ENCODE data around the gene CMYA5.
A peak's percentile ranks its signal among the peaks of the same experiment; 100 is the strongest.

CMYA5 gene

DNA sequence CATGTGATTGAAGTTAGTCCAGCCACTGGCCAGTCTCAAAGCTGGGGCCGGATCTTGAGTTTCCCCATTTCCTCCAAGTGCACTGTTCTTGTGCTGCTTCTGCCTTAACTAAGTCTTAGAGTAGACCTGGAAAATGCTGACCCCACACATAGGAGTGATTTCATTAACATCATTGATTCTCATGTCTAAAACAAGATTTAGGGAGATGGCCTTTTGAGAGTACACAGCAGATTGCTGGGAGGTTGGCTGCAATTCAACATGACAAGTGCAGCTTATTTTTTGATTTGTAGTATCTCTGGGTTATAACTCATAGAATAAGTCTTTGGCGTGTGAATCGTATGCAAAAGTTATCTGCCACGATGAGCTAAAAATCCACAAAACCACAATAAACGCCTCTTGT lies 131.0 kb downstream of the CMYA5 start:
- H3K9me3 ChIP-seq (ENCODE audit: control extremely low read depth in 1 of 5, control insufficient read depth in 4 of 5, insufficient read depth in 2 of 5, low read depth in 1 of 5, low read length in 4 of 5): peaks cover 0 to 4% (median 0%) of the 10 kb centered on the region in 5 experiments
- no peak overlapping the region for H3K27ac ChIP-seq (ENCODE audit: insufficient read depth in 1 of 2, low read depth in 1 of 2, low read length in 2 of 2, poor library complexity in 1 of 2, severe bottlenecking in 2 of 2)
- WGBS (ENCODE audit: insufficient coverage): 100% methylated on average over 3 of the region's 5 CpGs
- no peak for DNase-seq
- H3K4me3 ChIP-seq (ENCODE audit: control insufficient read depth in 1 of 7, extremely low read depth in 1 of 7, insufficient read depth in 4 of 7, low read depth in 2 of 7, low read length in 6 of 7): no peak overlapping the region
- no peaks in the 10 kb centered on the region for H3K4me1 ChIP-seq (ENCODE audit: control extremely low read depth in 1 of 4, control insufficient read depth in 4 of 4, insufficient read depth in 4 of 4, low read length in 3 of 4)
- CTCF ChIA-PET: no interaction called here
- H3K27me3 ChIP-seq (replicated peaks in 2 of 5; ENCODE audit: control insufficient read depth in 4 of 5, insufficient read depth in 5 of 5, low read length in 4 of 5): peaks cover 0 to 2% (median 0%) of the 10 kb centered on the region in 5 experiments
- POLR2A ChIA-PET: no interaction called here
- H3K36me3 ChIP-seq (ENCODE audit: control insufficient read depth in 4 of 4, insufficient read depth in 4 of 4, low read length in 3 of 4): no peaks in the 10 kb centered on the region

GRCh38 chr5:79824444-79824843 lies 134.8 kb downstream of the CMYA5 start:
- Histone ChIP-seq H3K27me3 (replicated peaks in 2 of 5; ENCODE audit: control insufficient read depth in 4 of 5, insufficient read depth in 5 of 5, low read length in 4 of 5) (peaks cover 0 to 3% (median 0%) of the 10 kb centered on the region in 5 experiments), H3K9me3 (ENCODE audit: control extremely low read depth in 1 of 5, control insufficient read depth in 4 of 5, insufficient read depth in 2 of 5, low read depth in 1 of 5, low read length in 4 of 5) (no peaks in the 10 kb centered on the region), H3K4me1 (ENCODE audit: control extremely low read depth in 1 of 4, control insufficient read depth in 4 of 4, insufficient read depth in 4 of 4, low read length in 3 of 4) (no peaks in the 10 kb centered on the region), H3K4me3 (ENCODE audit: control insufficient read depth in 1 of 7, extremely low read depth in 1 of 7, insufficient read depth in 4 of 7, low read depth in 2 of 7, low read length in 6 of 7) (no peak overlapping the region), H3K36me3 (ENCODE audit: control insufficient read depth in 4 of 4, insufficient read depth in 4 of 4, low read length in 3 of 4) (no peaks in the 10 kb centered on the region), H3K27ac (ENCODE audit: insufficient read depth in 1 of 2, low read depth in 1 of 2, low read length in 2 of 2, poor library complexity in 1 of 2, severe bottlenecking in 2 of 2) (no peak overlapping the region)
- POLR2A ChIA-PET: interaction anchor here (0.7 kb wide), 1 partner anchor 50 kb away, joined by 3 read pairs; no protein-coding TSS in a partner anchor
- WGBS (ENCODE audit: insufficient coverage): 94% methylated on average over 2 of the region's 2 CpGs
- CTCF ChIA-PET: no interaction called here
- DNase-seq: no peak

DNA sequence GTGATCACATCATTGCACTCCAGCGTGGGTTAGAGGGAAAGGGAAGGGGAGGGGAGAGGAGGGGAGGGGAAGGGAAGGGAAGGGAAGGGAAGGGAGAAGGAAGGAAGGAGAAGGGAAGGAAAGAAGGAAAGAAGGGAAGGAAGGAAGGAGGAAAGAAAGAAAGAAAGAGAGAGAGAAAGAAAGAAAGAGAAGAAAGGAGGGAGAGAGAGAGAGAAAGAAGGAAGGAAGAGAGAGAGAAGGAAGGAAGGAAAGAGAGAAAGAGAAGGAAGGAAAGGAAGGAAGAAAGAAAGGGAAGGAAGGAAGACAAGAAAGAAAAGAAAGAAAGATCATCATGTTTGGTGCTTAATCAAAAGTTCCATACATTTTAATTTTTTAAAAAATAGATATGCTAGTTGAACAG lies 136.2 kb downstream of the CMYA5 start:
- Histone ChIP-seq H3K36me3 (ENCODE audit: control insufficient read depth in 4 of 4, insufficient read depth in 4 of 4, low read length in 3 of 4) (no peaks in the 10 kb centered on the region), H3K27ac (ENCODE audit: insufficient read depth in 1 of 2, low read depth in 1 of 2, low read length in 2 of 2, poor library complexity in 1 of 2, severe bottlenecking in 2 of 2) (no peak overlapping the region), H3K27me3 (replicated peaks in 2 of 5; ENCODE audit: control insufficient read depth in 4 of 5, insufficient read depth in 5 of 5, low read length in 4 of 5) (peaks cover 0 to 6% (median 0%) of the 10 kb centered on the region in 5 experiments), H3K4me3 (ENCODE audit: control insufficient read depth in 1 of 7, extremely low read depth in 1 of 7, insufficient read depth in 4 of 7, low read depth in 2 of 7, low read length in 6 of 7) (no peak overlapping the region), H3K9me3 (ENCODE audit: control extremely low read depth in 1 of 5, control insufficient read depth in 4 of 5, insufficient read depth in 2 of 5, low read depth in 1 of 5, low read length in 4 of 5) (no peaks in the 10 kb centered on the region), H3K4me1 (ENCODE audit: control extremely low read depth in 1 of 4, control insufficient read depth in 4 of 4, insufficient read depth in 4 of 4, low read length in 3 of 4) (no peaks in the 10 kb centered on the region)
- DNase-seq: no peak
- POLR2A ChIA-PET: no interaction called here
- no CpG with 5 or more reads among the region's 1 CpG for WGBS (ENCODE audit: insufficient coverage)
- CTCF ChIA-PET: no interaction called here

DNA sequence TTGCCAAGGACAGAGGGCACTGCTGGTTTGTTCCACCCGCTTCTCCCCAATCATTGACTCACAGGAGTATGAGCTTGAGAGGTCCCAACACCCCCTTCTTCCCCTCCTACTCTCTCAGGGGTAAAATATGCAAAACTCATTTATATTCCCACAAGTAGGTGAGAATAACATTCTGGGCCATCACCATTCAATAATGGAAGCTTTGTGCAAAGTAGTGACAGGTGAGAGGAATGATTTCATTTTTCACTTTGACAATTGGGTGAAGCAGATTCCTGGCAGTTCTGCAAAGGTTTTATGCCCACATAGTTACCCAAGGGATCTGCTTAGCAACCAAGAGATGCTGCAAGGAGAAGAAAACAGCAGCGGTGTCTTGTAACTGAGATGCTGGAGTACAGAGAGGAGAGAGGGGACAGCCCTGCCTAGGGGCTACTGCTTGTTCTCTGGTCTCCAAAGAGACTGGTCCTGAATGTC lies 137.6 kb downstream of the CMYA5 start:
- DNase-seq: no peak
- Histone ChIP-seq H3K4me1 (ENCODE audit: control extremely low read depth in 1 of 4, control insufficient read depth in 4 of 4, insufficient read depth in 4 of 4, low read length in 3 of 4) (no peaks in the 10 kb centered on the region), H3K27me3 (replicated peaks in 2 of 5; ENCODE audit: control insufficient read depth in 4 of 5, insufficient read depth in 5 of 5, low read length in 4 of 5) (peaks cover 0 to 6% (median 0%) of the 10 kb centered on the region in 5 experiments), H3K36me3 (ENCODE audit: control insufficient read depth in 4 of 4, insufficient read depth in 4 of 4, low read length in 3 of 4) (no peaks in the 10 kb centered on the region), H3K9me3 (ENCODE audit: control extremely low read depth in 1 of 5, control insufficient read depth in 4 of 5, insufficient read depth in 2 of 5, low read depth in 1 of 5, low read length in 4 of 5) (no peaks in the 10 kb centered on the region), H3K27ac (ENCODE audit: insufficient read depth in 1 of 2, low read depth in 1 of 2, low read length in 2 of 2, poor library complexity in 1 of 2, severe bottlenecking in 2 of 2) (no peak overlapping the region), H3K4me3 (ENCODE audit: control insufficient read depth in 1 of 7, extremely low read depth in 1 of 7, insufficient read depth in 4 of 7, low read depth in 2 of 7, low read length in 6 of 7) (no peak overlapping the region)
- ChIA-PET CTCF (no interaction called here), POLR2A (no interaction called here)
- WGBS (ENCODE audit: insufficient coverage): 93% methylated on average over 2 of the region's 2 CpGs

GRCh38 chr5:79829260-79829659 lies 139.6 kb downstream of the CMYA5 start:
- POLR2A ChIA-PET: no interaction called here
- CTCF ChIA-PET: no interaction called here

GRCh38 chr5:79831381-79832309 lies 142.0 kb downstream of the CMYA5 start:
- peaks cover 0 to 6% (median 0%) of the 10 kb centered on the region in 5 experiments for H3K27me3 ChIP-seq (replicated peaks in 2 of 5; ENCODE audit: control insufficient read depth in 4 of 5, insufficient read depth in 5 of 5, low read length in 4 of 5)
- DNase-seq: no peak
- no peaks in the 10 kb centered on the region for H3K36me3 ChIP-seq (ENCODE audit: control insufficient read depth in 4 of 4, insufficient read depth in 4 of 4, low read length in 3 of 4)
- no peaks in the 10 kb centered on the region for H3K9me3 ChIP-seq (ENCODE audit: control extremely low read depth in 1 of 5, control insufficient read depth in 4 of 5, insufficient read depth in 2 of 5, low read depth in 1 of 5, low read length in 4 of 5)
- ChIA-PET POLR2A (no interaction called here), CTCF (interaction anchor here (1.3 kb wide), 1 partner anchor 9 kb away, joined by 3 read pairs; no protein-coding TSS in a partner anchor)
- no peak overlapping the region for H3K4me3 ChIP-seq (ENCODE audit: control insufficient read depth in 1 of 7, extremely low read depth in 1 of 7, insufficient read depth in 4 of 7, low read depth in 2 of 7, low read length in 6 of 7)
- no peaks in the 10 kb centered on the region for H3K4me1 ChIP-seq (ENCODE audit: control extremely low read depth in 1 of 4, control insufficient read depth in 4 of 4, insufficient read depth in 4 of 4, low read length in 3 of 4)
- no peak overlapping the region for H3K27ac ChIP-seq (ENCODE audit: insufficient read depth in 1 of 2, low read depth in 1 of 2, low read length in 2 of 2, poor library complexity in 1 of 2, severe bottlenecking in 2 of 2)
- 93% methylated on average over 4 of the region's 10 CpGs for WGBS (ENCODE audit: insufficient coverage)

More at GRCh38 chr5:79829260-79829659, 139.6 kb downstream of the CMYA5 start:
- peaks cover 0 to 6% (median 0%) of the 10 kb centered on the region in 5 experiments for H3K27me3 ChIP-seq (replicated peaks in 2 of 5; ENCODE audit: control insufficient read depth in 4 of 5, insufficient read depth in 5 of 5, low read length in 4 of 5)
- WGBS (ENCODE audit: insufficient coverage): 71% methylated on average over 5 of the region's 9 CpGs
- peak in 1 of 3 donors; percentile 6 for DNase-seq
- no peak overlapping the region for H3K4me3 ChIP-seq (ENCODE audit: control insufficient read depth in 1 of 7, extremely low read depth in 1 of 7, insufficient read depth in 4 of 7, low read depth in 2 of 7, low read length in 6 of 7)
- H3K9me3 ChIP-seq (ENCODE audit: control extremely low read depth in 1 of 5, control insufficient read depth in 4 of 5, insufficient read depth in 2 of 5, low read depth in 1 of 5, low read length in 4 of 5): no peaks in the 10 kb centered on the region
- H3K4me1 ChIP-seq (ENCODE audit: control extremely low read depth in 1 of 4, control insufficient read depth in 4 of 4, insufficient read depth in 4 of 4, low read length in 3 of 4): no peaks in the 10 kb centered on the region
- H3K36me3 ChIP-seq (ENCODE audit: control insufficient read depth in 4 of 4, insufficient read depth in 4 of 4, low read length in 3 of 4): no peaks in the 10 kb centered on the region
- no peak overlapping the region for H3K27ac ChIP-seq (ENCODE audit: insufficient read depth in 1 of 2, low read depth in 1 of 2, low read length in 2 of 2, poor library complexity in 1 of 2, severe bottlenecking in 2 of 2)

- no peak overlapping the region for H3K4me3 ChIP-seq (ENCODE audit: control insufficient read depth in 1 of 7, extremely low read depth in 1 of 7, insufficient read depth in 4 of 7, low read depth in 2 of 7, low read length in 6 of 7)
- ChIA-PET POLR2A (no interaction called here), CTCF (no interaction called here)
- no peak for DNase-seq
- H3K27ac ChIP-seq (ENCODE audit: insufficient read depth in 1 of 2, low read depth in 1 of 2, low read length in 2 of 2, poor library complexity in 1 of 2, severe bottlenecking in 2 of 2): no peak overlapping the region
- H3K9me3 ChIP-seq (ENCODE audit: control extremely low read depth in 1 of 5, control insufficient read depth in 4 of 5, insufficient read depth in 2 of 5, low read depth in 1 of 5, low read length in 4 of 5): no peaks in the 10 kb centered on the region
- peaks cover 0 to 6% (median 0%) of the 10 kb centered on the region in 5 experiments for H3K27me3 ChIP-seq (replicated peaks in 2 of 5; ENCODE audit: control insufficient read depth in 4 of 5, insufficient read depth in 5 of 5, low read length in 4 of 5)
- WGBS (ENCODE audit: insufficient coverage): 100% methylated on average over 2 of the region's 4 CpGs
- H3K4me1 ChIP-seq (ENCODE audit: control extremely low read depth in 1 of 4, control insufficient read depth in 4 of 4, insufficient read depth in 4 of 4, low read length in 3 of 4): no peaks in the 10 kb centered on the region
- H3K36me3 ChIP-seq (ENCODE audit: control insufficient read depth in 4 of 4, insufficient read depth in 4 of 4, low read length in 3 of 4): no peaks in the 10 kb centered on the region
Measured at GRCh38 chr5:79832911-79833310, 143.3 kb downstream of the CMYA5 start.
